ENCODE results near the gene CDT1. TPM values are rescaled to one million over a fixed set of nuclear protein-coding genes. Genes with fewer than 3 reads are reported as not detected.
A peak's percentile ranks its signal among the peaks of the same experiment; 100 is the strongest.

The CDT1 gene
- total and polyA plus RNA-seq, 10 of the 15 experiments (the other 5 are each of a cell fraction or from before 2014, with no cell fraction given): 0.50 to 87.6 (median 8.8) TPM

DNA sequence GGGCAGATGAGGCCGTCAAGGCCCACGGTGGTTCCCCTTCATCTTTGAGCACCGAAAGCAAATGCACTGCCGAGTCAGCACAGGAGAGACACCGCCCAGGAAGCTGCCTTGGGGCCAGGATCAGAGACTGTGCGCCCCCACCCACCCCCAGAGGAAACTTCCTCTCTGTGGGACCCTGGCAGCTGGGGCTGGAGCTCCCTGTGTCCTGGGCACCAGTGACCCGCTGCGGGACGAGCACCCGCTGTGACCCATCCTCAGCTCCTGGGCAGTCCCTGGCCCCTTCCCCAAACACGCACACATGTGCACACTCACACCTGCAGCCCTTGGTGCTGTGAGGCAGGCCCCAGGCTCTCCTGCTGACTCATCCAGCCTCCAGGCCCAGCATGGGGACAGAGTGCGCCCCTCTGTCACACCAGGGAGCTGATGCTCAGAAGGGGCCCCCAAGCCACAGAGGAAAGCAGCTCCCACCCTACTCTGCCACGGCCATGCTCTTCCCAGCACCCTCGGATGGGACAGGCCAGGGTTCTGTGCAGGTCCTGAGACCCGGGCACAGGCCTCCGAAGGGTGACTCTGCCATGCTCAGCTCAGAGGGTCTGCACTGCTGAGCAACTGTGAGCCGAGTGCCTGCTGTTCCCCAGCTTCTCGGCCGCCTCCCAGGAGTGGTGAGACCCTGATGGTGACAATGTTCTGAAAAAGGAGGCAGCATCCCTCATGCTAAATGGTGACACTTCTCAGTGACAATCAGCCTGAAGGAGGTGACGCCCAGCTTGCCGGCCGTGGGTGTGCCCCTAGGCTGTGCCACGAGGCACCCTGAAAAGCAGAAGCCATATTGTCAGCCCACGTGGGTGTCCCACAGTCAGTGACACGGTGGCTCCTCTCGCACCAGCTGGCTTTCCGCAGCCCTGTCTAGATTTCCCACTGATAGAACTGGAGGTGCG, 22.2 kb upstream of the CDT1 start:
- SMC1A ChIA-PET (ENCODE audit: uncharacterized antibody, unreplicated experiment): interaction anchor here (0.7 to 2.1 kb wide), 14 partner anchors 8 to 77 kb away, joined by 3 to 10 read pairs (median 4); partner anchors contain the start of gene APRT
- Histone ChIP-seq H4K20me1 (ENCODE audit: control insufficient read depth, insufficient read depth) (no peaks in the 10 kb centered on the region; the same call in 1 of the 2 replicates), H3K4me2 (ENCODE audit: control insufficient read depth, insufficient read depth) (peak overlapping the region; percentile 99), H3K27ac (ENCODE audit: control insufficient read depth, insufficient read depth) (peak overlapping the region; percentile 75), H3K4me3 (peak overlapping the region; percentile 80), H2AFZ (ENCODE audit: control insufficient read depth, low read depth, low read length) (peak overlapping the region; percentile 34), H3K79me2 (ENCODE audit: control insufficient read depth, insufficient read depth, low read length) (peaks cover 83% of the 10 kb centered on the region), H3K36me3 (ENCODE audit: control insufficient read depth in 2 of 2, insufficient read depth in 2 of 2, low read length in 1 of 2) (peaks cover 0 to 3% of the 10 kb centered on the region in 2 experiments; a peak in 2 of 4 replicates), H3K9me3 (replicated peaks; ENCODE audit: control insufficient read depth, insufficient read depth, low read length) (no peaks in the 10 kb centered on the region), H3K9ac (ENCODE audit: control insufficient read depth, insufficient read depth, low read length) (peak overlapping the region; percentile 90), H3K4me1 (ENCODE audit: control insufficient read depth, insufficient read depth, low read length) (peaks cover 28% of the 10 kb centered on the region), H3K27me3 (replicated peaks in 1 of 2; ENCODE audit: control insufficient read depth in 2 of 2, insufficient read depth in 2 of 2, low read length in 1 of 2) (no peaks in the 10 kb centered on the region)
- under 1% methylated on average over 28 of the region's 28 CpGs for WGBS (ENCODE audit: insufficient coverage, insufficient replicate concordance, low lambda C conversion rate, missing lambda C conversion rate)
- peak; percentile 98 for FAIRE-seq
- no TSS peak for BruUV-seq (replicated peaks)
- CTCF ChIA-PET: interaction anchor here (0.8 to 4.6 kb wide), 15 partner anchors 8 to 386 kb away, joined by 3 to 51 read pairs (median 4); partner anchors contain the start of gene MVD
- in situ Hi-C loops (cut with MboI): loop anchor here (10.0 kb wide), 1 partner anchor 327 kb away; the partner anchor contains the start of gene ZFPM1
- ATAC-seq: peak; percentile 52
- no peak for DNase-seq (ENCODE audit: low read depth, low spot score)
- intact Hi-C loops (cut with micrococcal nuclease; ENCODE audit: unreplicated experiment): loop anchor here (2.0 kb wide), 1 partner anchor 21 kb away; the partner anchor contains the start of gene CDT1
- RAD21 ChIA-PET (ENCODE audit: unreplicated experiment): interaction anchor here (0.8 to 6.7 kb wide), 5 partner anchors 15 to 44 kb away, joined by 3 to 50 read pairs (median 10); partner anchors contain the start of gene APRT
- POLR2A ChIA-PET: interaction anchor here (1.0 to 4.0 kb wide), 9 partner anchors 12 to 100 kb away, joined by 3 to 30 read pairs (median 6); partner anchors contain the start of genes APRT, GALNS and TRAPPC2L
- TF ChIP-seq, protein P1, sequence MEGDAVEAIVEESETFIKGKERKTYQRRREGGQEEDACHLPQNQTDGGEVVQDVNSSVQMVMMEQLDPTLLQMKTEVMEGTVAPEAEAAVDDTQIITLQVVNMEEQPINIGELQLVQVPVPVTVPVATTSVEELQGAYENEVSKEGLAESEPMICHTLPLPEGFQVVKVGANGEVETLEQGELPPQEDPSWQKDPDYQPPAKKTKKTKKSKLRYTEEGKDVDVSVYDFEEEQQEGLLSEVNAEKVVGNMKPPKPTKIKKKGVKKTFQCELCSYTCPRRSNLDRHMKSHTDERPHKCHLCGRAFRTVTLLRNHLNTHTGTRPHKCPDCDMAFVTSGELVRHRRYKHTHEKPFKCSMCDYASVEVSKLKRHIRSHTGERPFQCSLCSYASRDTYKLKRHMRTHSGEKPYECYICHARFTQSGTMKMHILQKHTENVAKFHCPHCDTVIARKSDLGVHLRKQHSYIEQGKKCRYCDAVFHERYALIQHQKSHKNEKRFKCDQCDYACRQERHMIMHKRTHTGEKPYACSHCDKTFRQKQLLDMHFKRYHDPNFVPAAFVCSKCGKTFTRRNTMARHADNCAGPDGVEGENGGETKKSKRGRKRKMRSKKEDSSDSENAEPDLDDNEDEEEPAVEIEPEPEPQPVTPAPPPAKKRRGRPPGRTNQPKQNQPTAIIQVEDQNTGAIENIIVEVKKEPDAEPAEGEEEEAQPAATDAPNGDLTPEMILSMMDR (IDR thresholded peaks at IDR 0.05 in 2 of 3, conservative IDR thresholded peaks at IDR 0.05 in 1 of 3; ENCODE audit: control insufficient read depth in 2 of 3, extremely low read depth in 1 of 3, insufficient read depth in 1 of 3, low read depth in 3 of 3, low read length in 3 of 3): 0 out of 6 replicates have a peak, but pooled peaks of 1 of the 3 experiments have one; percentile 6
- TF ChIP-seq SPI1 (IDR thresholded peaks at IDR 0.05; ENCODE audit: borderline replicate concordance, insufficient read depth, low read depth, low read length) (peak; percentile 57; the same call in 1 of the 2 replicates), POLR2AphosphoS2 (IDR thresholded peaks at IDR 0.05; ENCODE audit: low read depth, low read length) (no peak), SIN3A (IDR thresholded peaks at IDR 0.05; ENCODE audit: low read depth, low read length) (peak; percentile 45; the same call in 1 of the 2 replicates), TARDBP (IDR thresholded peaks at IDR 0.05; ENCODE audit: borderline replicate concordance) (no peak), GATAD2B (conservative IDR thresholded peaks at IDR 0.05; ENCODE audit: low read depth) (no peak; the same call in 1 of the 2 replicates), SMARCA5 (IDR thresholded peaks at IDR 0.05) (0 out of 2 replicates have a peak, but pooled peaks have one; percentile 2), HCFC1 (IDR thresholded peaks at IDR 0.05; ENCODE audit: low read length) (no peak), CBX3 (IDR thresholded peaks at IDR 0.05; ENCODE audit: borderline replicate concordance, low read depth) (no peak), STAT1 (conservative IDR thresholded peaks at IDR 0.05) (no peak), BACH1 (IDR thresholded peaks at IDR 0.05; ENCODE audit: borderline replicate concordance) (peak; percentile 53; the same call in 1 of the 2 replicates)
- TF ChIP-seq, protein P2, sequence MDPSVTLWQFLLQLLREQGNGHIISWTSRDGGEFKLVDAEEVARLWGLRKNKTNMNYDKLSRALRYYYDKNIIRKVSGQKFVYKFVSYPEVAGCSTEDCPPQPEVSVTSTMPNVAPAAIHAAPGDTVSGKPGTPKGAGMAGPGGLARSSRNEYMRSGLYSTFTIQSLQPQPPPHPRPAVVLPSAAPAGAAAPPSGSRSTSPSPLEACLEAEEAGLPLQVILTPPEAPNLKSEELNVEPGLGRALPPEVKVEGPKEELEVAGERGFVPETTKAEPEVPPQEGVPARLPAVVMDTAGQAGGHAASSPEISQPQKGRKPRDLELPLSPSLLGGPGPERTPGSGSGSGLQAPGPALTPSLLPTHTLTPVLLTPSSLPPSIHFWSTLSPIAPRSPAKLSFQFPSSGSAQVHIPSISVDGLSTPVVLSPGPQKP (IDR thresholded peaks at IDR 0.05; ENCODE audit: low read depth, low read length): no peak
- TF ChIP-seq, protein P3, sequence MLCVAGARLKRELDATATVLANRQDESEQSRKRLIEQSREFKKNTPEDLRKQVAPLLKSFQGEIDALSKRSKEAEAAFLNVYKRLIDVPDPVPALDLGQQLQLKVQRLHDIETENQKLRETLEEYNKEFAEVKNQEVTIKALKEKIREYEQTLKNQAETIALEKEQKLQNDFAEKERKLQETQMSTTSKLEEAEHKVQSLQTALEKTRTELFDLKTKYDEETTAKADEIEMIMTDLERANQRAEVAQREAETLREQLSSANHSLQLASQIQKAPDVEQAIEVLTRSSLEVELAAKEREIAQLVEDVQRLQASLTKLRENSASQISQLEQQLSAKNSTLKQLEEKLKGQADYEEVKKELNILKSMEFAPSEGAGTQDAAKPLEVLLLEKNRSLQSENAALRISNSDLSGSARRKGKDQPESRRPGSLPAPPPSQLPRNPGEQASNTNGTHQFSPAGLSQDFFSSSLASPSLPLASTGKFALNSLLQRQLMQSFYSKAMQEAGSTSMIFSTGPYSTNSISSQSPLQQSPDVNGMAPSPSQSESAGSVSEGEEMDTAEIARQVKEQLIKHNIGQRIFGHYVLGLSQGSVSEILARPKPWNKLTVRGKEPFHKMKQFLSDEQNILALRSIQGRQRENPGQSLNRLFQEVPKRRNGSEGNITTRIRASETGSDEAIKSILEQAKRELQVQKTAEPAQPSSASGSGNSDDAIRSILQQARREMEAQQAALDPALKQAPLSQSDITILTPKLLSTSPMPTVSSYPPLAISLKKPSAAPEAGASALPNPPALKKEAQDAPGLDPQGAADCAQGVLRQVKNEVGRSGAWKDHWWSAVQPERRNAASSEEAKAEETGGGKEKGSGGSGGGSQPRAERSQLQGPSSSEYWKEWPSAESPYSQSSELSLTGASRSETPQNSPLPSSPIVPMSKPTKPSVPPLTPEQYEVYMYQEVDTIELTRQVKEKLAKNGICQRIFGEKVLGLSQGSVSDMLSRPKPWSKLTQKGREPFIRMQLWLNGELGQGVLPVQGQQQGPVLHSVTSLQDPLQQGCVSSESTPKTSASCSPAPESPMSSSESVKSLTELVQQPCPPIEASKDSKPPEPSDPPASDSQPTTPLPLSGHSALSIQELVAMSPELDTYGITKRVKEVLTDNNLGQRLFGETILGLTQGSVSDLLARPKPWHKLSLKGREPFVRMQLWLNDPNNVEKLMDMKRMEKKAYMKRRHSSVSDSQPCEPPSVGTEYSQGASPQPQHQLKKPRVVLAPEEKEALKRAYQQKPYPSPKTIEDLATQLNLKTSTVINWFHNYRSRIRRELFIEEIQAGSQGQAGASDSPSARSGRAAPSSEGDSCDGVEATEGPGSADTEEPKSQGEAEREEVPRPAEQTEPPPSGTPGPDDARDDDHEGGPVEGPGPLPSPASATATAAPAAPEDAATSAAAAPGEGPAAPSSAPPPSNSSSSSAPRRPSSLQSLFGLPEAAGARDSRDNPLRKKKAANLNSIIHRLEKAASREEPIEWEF (IDR thresholded peaks at IDR 0.05; ENCODE audit: insufficient replicate concordance, low read depth, low read length): no peak
